ENCODE data around the gene SLC24A1.

SLC24A1 gene

DNA sequence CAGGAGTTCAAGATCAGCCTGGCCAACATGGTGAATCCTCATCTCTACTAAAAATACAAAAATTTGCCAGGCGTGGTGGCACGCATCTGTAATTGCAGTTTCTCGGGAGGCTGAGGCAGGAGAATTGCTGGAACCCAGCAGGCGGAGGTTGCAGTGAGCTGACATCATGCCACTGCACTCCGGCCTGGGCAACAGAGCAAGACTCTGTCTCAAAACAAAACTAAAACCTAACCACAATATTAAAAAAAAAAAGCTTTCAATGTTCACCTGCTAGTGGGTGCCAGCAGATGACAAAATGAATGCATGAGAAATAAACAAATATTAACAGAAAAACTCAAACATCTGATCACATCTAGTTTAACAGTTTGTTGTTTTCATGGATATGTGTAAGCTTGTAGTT is 9.0 kb downstream of the SLC24A1 start:
- Histone ChIP-seq H3K4me1 (ENCODE audit: control insufficient read depth, insufficient read depth, low read length) (peaks cover 2% of the 10 kb centered on the region; the same call in 1 of the 2 replicates), H3K36me3 (ENCODE audit: control insufficient read depth in 2 of 2, insufficient read depth in 1 of 2, low read length in 2 of 2) (peaks cover 0 to 5% of the 10 kb centered on the region in 2 experiments; a peak in 1 of 3 replicates), H3K9me3 (ENCODE audit: control insufficient read depth, insufficient read depth, low read depth, low read length) (no peaks in the 10 kb centered on the region), H3K4me3 (ENCODE audit: low read depth, low read length) (no peak overlapping the region), H3K27ac (ENCODE audit: extremely low read depth, low read depth, low read length) (no peak overlapping the region)
- ChIA-PET POLR2A (no interaction called here), CTCF (interaction anchor here (0.6 to 5.2 kb wide), 3 partner anchors 9 to 203 kb away, joined by 3 to 36 read pairs (median 3); no protein-coding TSS in a partner anchor)
- no peak for TF ChIP-seq ZNF529 (tag by site-specific recombination; IDR thresholded peaks at IDR 0.05; ENCODE audit: insufficient replicate concordance)
- no peak for TF ChIP-seq ZNF112 (tag by site-specific recombination; IDR thresholded peaks at IDR 0.05)
- TF ChIP-seq ZNF654 (tag by site-specific recombination; IDR thresholded peaks at IDR 0.05; ENCODE audit: low read depth): no peak
- TF ChIP-seq ZNF138 (tag by site-specific recombination; IDR thresholded peaks at IDR 0.05; ENCODE audit: borderline replicate concordance): no peak
- no peak for TF ChIP-seq ZNF639 (tag by site-specific recombination; IDR thresholded peaks at IDR 0.05)
- no peak for TF ChIP-seq TCF7L2 (IDR thresholded peaks at IDR 0.05; ENCODE audit: borderline replicate concordance, low read depth, low read length)
- TF ChIP-seq ZNF830 (tag by site-specific recombination; IDR thresholded peaks at IDR 0.05; ENCODE audit: low read depth): no peak
- no peak for TF ChIP-seq PBX3 (CRISPR knock-in tag; IDR thresholded peaks at IDR 0.05)
- no peak for TF ChIP-seq KLF8 (tag by site-specific recombination; IDR thresholded peaks at IDR 0.05)
- TF ChIP-seq ZNF394 (tag by site-specific recombination; IDR thresholded peaks at IDR 0.05; ENCODE audit: borderline replicate concordance): no peak
- no peak for TF ChIP-seq ZNF121 (tag by site-specific recombination; IDR thresholded peaks at IDR 0.05)

DNA sequence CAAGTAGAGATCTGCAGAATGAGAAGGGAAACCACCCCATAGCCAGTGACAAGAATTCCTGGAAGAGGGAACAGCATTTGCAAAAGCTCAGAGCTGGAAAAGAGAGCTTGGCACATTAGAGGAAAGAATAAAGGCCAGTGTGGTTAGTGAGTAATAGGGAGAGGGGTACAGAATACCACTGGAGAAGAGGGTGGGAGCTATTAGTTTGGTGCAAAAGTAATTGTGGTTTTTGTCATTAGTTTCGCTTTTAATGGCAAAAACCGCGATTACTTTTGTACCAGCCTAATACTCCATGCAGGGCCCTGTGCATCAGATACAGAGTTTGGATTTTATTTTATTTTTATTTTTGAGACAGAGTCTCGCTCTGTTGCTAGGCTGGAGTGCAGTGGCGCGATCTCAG is 9.8 kb downstream of the SLC24A1 start:
- H3K4me3 ChIP-seq (ENCODE audit: low read depth, low read length): no peak overlapping the region
- no peaks in the 10 kb centered on the region for H3K9me3 ChIP-seq (ENCODE audit: control insufficient read depth, insufficient read depth, low read depth, low read length)
- H3K4me1 ChIP-seq (ENCODE audit: control insufficient read depth, insufficient read depth, low read length): peaks cover 2% of the 10 kb centered on the region; the same call in 1 of the 2 replicates
- H3K27ac ChIP-seq (ENCODE audit: extremely low read depth, low read depth, low read length): no peak overlapping the region
- CTCF ChIA-PET: interaction anchor here (0.6 to 5.2 kb wide), 4 partner anchors 8 to 203 kb away, joined by 3 to 36 read pairs (median 3); no protein-coding TSS in a partner anchor
- POLR2A ChIA-PET: interaction anchor here (1.3 kb wide), 1 partner anchor 238 kb away, joined by 4 read pairs; the partner anchor contains the start of gene RAB11A
- H3K36me3 ChIP-seq (ENCODE audit: control insufficient read depth in 2 of 2, insufficient read depth in 1 of 2, low read length in 2 of 2): no peaks in the 10 kb centered on the region
- no peak for TF ChIP-seq ZNF239 (tag by site-specific recombination; IDR thresholded peaks at IDR 0.05)
- no peak for TF ChIP-seq ZNF548 (tag by site-specific recombination; IDR thresholded peaks at IDR 0.05)
- no peak for TF ChIP-seq ZNF2 (tag by site-specific recombination; IDR thresholded peaks at IDR 0.05)
- TF ChIP-seq ZNF639 (tag by site-specific recombination; IDR thresholded peaks at IDR 0.05): no peak
- no peak for TF ChIP-seq OSR2 (tag by site-specific recombination; IDR thresholded peaks at IDR 0.05)
- no peak for TF ChIP-seq ZNF48 (tag by site-specific recombination; IDR thresholded peaks at IDR 0.05)
- no peak for TF ChIP-seq SALL2 (tag by site-specific recombination; IDR thresholded peaks at IDR 0.05; ENCODE audit: borderline replicate concordance)
- no peak for TF ChIP-seq ZBTB49 (tag by site-specific recombination; IDR thresholded peaks at IDR 0.05; ENCODE audit: low read depth)
- no peak for TF ChIP-seq OVOL3 (tag by site-specific recombination; IDR thresholded peaks at IDR 0.05)
- no peak for TF ChIP-seq ZNF155 (tag by site-specific recombination; IDR thresholded peaks at IDR 0.05)
- no peak for TF ChIP-seq ZNF16 (tag by site-specific recombination; IDR thresholded peaks at IDR 0.05; ENCODE audit: low read depth)
- TF ChIP-seq, protein P1, sequence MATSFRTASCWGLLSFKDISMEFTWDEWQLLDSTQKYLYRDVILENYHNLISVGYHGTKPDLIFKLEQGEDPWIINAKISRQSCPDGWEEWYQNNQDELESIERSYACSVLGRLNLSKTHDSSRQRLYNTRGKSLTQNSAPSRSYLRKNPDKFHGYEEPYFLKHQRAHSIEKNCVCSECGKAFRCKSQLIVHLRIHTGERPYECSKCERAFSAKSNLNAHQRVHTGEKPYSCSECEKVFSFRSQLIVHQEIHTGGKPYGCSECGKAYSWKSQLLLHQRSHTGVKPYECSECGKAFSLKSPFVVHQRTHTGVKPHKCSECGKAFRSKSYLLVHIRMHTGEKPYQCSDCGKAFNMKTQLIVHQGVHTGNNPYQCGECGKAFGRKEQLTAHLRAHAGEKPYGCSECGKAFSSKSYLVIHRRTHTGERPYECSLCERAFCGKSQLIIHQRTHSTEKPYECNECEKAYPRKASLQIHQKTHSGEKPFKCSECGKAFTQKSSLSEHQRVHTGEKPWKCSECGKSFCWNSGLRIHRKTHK (tag by site-specific recombination; IDR thresholded peaks at IDR 0.05): no peak
- no peak for TF ChIP-seq MZF1 (tag by site-specific recombination; IDR thresholded peaks at IDR 0.05; ENCODE audit: borderline replicate concordance)
- no peak for TF ChIP-seq ZNF701 (tag by site-specific recombination; IDR thresholded peaks at IDR 0.05)
- TF ChIP-seq, protein P2, sequence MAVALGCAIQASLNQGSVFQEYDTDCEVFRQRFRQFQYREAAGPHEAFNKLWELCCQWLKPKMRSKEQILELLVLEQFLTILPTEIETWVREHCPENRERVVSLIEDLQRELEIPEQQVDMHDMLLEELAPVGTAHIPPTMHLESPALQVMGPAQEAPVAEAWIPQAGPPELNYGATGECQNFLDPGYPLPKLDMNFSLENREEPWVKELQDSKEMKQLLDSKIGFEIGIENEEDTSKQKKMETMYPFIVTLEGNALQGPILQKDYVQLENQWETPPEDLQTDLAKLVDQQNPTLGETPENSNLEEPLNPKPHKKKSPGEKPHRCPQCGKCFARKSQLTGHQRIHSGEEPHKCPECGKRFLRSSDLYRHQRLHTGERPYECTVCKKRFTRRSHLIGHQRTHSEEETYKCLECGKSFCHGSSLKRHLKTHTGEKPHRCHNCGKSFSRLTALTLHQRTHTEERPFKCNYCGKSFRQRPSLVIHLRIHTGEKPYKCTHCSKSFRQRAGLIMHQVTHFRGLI (tag by site-specific recombination; IDR thresholded peaks at IDR 0.05): no peak
- TF ChIP-seq ZNF146 (tag by site-specific recombination; IDR thresholded peaks at IDR 0.05): no peak
